Neural cell (in vitro differentiated cells): ENCODE measurements around the gene ESX1.

Experiments used
- EP300 ChIP-seq: fragments of 450-650 bp; conservative IDR thresholded peaks from 2 replicates; pipeline ENCODE4 v1.6.1; 2014; ENCODE audit warnings: antibody characterized with exemption, mild to moderate bottlenecking, moderate library complexity; ENCODE audit not compliant: poor library complexity, severe bottlenecking
- EZH2 ChIP-seq: fragments of 200-600, 300-800 bp; shearing (Covaris generic), sonication (generic); IDR thresholded peaks from 2 replicates; pipeline ENCODE4 v1.6.1; 2014; ENCODE audit warnings: antibody characterized with exemption, low read length, borderline replicate concordance, mild to moderate bottlenecking; ENCODE audit not compliant: insufficient read depth, poor library complexity, severe bottlenecking
- MXI1 ChIP-seq: fragments of 450-650 bp; conservative IDR thresholded peaks from 2 replicates; pipeline ENCODE4 v1.6.1; 2014; ENCODE audit warnings: antibody characterized with exemption, mild to moderate bottlenecking; ENCODE audit not compliant: poor library complexity, severe bottlenecking
- POLR2AphosphoS5 ChIP-seq: IDR thresholded peaks from 2 replicates; pipeline ENCODE4 v1.6.1; 2012
- RAD21 ChIP-seq: fragments of 450-650 bp; conservative IDR thresholded peaks from 2 replicates; pipeline ENCODE4 v1.6.1; 2014; ENCODE audit warnings: antibody characterized with exemption, mild to moderate bottlenecking, moderate library complexity
- SMC3 ChIP-seq: fragments of 450-650 bp; conservative IDR thresholded peaks from 2 replicates; pipeline ENCODE4 v1.6.1; 2014; ENCODE audit warnings: antibody characterized with exemption, mild to moderate bottlenecking, moderate library complexity; ENCODE audit not compliant: poor library complexity
- TF ChIP-seq, protein P1 (sequence below): fragments of 450-650 bp; IDR thresholded peaks from 2 replicates; pipeline ENCODE4 v1.5.1; 2014; ENCODE audit warnings: antibody characterized with exemption, mild to moderate bottlenecking, moderate library complexity; ENCODE audit not compliant: poor library complexity, severe bottlenecking
- TF ChIP-seq, protein P2 (sequence below): IDR thresholded peaks from 2 replicates; pipeline ENCODE4 v1.6.1; 2012; ENCODE audit warnings: borderline replicate concordance

DNA sequence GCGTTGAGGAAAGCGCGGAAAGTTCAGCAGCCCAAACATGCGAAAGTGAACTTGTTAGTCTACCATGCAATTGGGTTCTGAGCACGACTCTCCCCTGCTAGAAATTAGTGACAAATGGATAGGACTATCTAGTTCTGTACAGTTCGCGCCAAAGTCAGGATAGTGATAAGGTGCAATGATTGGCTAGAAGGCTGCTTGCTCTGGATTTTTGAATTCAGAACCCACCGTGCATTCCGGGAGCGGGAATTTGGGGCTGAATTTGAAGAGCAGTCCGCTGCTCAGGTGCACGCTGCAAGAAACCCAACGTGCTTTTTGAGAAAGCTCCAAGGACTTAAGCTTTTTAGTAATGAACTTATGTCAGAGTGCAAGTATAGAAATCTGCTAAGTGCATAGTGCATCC, 732 bp upstream of the ESX1 start:
- TF ChIP-seq, protein P1, sequence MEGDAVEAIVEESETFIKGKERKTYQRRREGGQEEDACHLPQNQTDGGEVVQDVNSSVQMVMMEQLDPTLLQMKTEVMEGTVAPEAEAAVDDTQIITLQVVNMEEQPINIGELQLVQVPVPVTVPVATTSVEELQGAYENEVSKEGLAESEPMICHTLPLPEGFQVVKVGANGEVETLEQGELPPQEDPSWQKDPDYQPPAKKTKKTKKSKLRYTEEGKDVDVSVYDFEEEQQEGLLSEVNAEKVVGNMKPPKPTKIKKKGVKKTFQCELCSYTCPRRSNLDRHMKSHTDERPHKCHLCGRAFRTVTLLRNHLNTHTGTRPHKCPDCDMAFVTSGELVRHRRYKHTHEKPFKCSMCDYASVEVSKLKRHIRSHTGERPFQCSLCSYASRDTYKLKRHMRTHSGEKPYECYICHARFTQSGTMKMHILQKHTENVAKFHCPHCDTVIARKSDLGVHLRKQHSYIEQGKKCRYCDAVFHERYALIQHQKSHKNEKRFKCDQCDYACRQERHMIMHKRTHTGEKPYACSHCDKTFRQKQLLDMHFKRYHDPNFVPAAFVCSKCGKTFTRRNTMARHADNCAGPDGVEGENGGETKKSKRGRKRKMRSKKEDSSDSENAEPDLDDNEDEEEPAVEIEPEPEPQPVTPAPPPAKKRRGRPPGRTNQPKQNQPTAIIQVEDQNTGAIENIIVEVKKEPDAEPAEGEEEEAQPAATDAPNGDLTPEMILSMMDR = no peak
- TF ChIP-seq RAD21 = no peak
- no peak for TF ChIP-seq SMC3
- TF ChIP-seq, protein P2, sequence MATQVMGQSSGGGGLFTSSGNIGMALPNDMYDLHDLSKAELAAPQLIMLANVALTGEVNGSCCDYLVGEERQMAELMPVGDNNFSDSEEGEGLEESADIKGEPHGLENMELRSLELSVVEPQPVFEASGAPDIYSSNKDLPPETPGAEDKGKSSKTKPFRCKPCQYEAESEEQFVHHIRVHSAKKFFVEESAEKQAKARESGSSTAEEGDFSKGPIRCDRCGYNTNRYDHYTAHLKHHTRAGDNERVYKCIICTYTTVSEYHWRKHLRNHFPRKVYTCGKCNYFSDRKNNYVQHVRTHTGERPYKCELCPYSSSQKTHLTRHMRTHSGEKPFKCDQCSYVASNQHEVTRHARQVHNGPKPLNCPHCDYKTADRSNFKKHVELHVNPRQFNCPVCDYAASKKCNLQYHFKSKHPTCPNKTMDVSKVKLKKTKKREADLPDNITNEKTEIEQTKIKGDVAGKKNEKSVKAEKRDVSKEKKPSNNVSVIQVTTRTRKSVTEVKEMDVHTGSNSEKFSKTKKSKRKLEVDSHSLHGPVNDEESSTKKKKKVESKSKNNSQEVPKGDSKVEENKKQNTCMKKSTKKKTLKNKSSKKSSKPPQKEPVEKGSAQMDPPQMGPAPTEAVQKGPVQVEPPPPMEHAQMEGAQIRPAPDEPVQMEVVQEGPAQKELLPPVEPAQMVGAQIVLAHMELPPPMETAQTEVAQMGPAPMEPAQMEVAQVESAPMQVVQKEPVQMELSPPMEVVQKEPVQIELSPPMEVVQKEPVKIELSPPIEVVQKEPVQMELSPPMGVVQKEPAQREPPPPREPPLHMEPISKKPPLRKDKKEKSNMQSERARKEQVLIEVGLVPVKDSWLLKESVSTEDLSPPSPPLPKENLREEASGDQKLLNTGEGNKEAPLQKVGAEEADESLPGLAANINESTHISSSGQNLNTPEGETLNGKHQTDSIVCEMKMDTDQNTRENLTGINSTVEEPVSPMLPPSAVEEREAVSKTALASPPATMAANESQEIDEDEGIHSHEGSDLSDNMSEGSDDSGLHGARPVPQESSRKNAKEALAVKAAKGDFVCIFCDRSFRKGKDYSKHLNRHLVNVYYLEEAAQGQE = no peak
- TF ChIP-seq POLR2AphosphoS5 = no peak
- TF ChIP-seq EP300 = no peak
- no peak for TF ChIP-seq MXI1
- TF ChIP-seq EZH2 = no peak
